Endometrium (tissue), 2 donors: ENCODE data around the gene BRCA2.
"Not testable (repeated sequence)": the region's sequence is repeated elsewhere in the genome, so short reads cannot be mapped to it uniquely, and the experiment has no call there.

Experiments used
- FAIRE-seq: peaks from 2 replicates; lab custom pipeline; 2012; peaks lifted over from hg19 to GRCh38; lab: Jason Lieb, UNC
- donor health status: control.
- donor health status: control.

The BRCA2 gene

GRCh38 chr13:32311188-32311897, 4.0 kb upstream of the BRCA2 start:
- no peak for FAIRE-seq

- FAIRE-seq, result no peak
Measured at GRCh38 chr13:32314271-32315237, 754 bp upstream of the BRCA2 start.

DNA sequence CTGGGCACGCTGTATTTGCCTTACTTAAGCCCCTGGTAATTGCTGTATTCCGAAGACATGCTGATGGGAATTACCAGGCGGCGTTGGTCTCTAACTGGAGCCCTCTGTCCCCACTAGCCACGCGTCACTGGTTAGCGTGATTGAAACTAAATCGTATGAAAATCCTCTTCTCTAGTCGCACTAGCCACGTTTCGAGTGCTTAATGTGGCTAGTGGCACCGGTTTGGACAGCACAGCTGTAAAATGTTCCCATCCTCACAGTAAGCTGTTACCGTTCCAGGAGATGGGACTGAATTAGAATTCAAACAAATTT, 676 bp downstream of the BRCA2 start:
- no peak for FAIRE-seq

DNA sequence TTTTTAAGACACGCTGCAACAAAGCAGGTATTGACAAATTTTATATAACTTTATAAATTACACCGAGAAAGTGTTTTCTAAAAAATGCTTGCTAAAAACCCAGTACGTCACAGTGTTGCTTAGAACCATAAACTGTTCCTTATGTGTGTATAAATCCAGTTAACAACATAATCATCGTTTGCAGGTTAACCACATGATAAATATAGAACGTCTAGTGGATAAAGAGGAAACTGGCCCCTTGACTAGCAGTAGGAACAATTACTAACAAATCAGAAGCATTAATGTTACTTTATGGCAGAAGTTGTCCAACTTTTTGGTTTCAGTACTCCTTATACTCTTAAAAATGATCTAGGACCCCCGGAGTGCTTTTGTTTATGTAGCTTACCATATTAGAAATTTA, 1.2 kb downstream of the BRCA2 start:
- no peak for FAIRE-seq

GRCh38 chr13:32317716-32318465, 2.6 kb downstream of the BRCA2 start:
- FAIRE-seq, result no peak

GRCh38 chr13:32320528-32320927, 5.2 kb downstream of the BRCA2 start:
- no peak for FAIRE-seq

GRCh38 chr13:32323912-32324311, 8.6 kb downstream of the BRCA2 start:
- no peak for FAIRE-seq

DNA sequence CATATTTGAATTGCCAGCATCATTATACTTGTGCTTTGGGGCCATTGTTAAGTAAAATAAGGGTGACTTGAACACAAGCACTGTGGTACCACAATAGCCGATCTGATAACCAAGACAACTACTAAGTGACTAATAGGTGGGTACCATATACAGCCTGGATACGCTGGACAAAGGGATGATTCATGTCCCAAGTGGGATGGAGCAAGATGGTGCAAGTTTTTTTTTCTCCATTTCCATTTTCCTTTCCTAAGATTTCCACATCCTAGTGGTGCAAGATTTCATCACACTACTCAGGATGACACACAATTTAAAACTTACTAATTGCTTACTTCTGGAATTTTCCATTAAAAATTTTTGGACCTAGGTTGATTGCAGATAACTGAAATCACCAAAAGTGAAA, 15.1 kb downstream of the BRCA2 start:
- no peak for FAIRE-seq

GRCh38 chr13:32334671-32335070, 19.4 kb downstream of the BRCA2 start:
- FAIRE-seq, result no peak

GRCh38 chr13:32340914-32341313, 25.6 kb downstream of the BRCA2 start:
- FAIRE-seq, result no peak

GRCh38 chr13:32347651-32348050, 32.3 kb downstream of the BRCA2 start:
- no peak for FAIRE-seq

DNA sequence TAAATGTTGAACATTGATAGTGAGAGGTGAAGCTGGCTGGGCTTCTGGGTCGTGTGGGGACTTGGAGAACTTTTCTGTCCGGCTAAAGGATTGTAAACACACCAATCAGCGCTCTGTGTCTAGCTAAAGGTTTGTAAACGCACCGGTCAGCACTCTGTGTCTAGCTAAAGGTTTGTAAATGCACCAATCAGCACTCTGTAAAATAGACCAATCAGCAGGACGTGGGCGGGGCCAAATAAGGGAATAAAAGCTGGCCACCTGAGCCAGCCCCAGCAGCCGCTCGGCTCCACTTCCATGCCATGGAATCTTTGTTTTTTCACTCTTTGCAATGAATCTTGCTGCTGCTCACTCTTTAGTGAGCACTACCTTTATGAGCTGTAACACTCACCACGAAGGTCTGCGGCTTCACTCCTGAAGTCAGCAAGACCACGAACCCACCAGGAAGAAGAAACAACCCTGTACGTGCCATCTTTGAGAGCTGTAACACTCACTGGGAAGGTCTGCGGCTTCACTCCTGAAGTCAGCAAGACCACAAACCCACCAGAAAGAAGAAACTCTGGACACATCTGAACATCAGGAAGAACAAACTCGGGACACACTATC, 35.6 kb downstream of the BRCA2 start:
- FAIRE-seq, result not testable (repeated sequence)

- FAIRE-seq, result no peak
Measured at GRCh38 chr13:32354040-32354439, 38.7 kb downstream of the BRCA2 start.

- FAIRE-seq, result not testable (repeated sequence)
Measured at GRCh38 chr13:32355935-32356334, 40.6 kb downstream of the BRCA2 start.

DNA sequence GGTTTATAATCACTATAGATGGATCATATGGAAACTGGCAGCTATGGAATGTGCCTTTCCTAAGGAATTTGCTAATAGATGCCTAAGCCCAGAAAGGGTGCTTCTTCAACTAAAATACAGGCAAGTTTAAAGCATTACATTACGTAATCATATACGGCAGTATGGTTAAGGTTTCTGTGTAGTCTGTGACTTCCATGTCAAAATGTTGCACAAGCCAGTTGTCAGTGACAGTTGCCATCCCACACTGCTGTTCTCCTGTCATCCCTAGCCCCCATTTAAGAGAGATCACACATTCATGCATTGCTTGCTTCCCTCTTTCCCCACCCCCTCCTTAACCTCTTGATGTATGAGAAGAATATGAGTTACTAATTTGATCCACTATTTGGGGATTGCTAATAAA, 47.3 kb downstream of the BRCA2 start:
- no peak for FAIRE-seq

DNA sequence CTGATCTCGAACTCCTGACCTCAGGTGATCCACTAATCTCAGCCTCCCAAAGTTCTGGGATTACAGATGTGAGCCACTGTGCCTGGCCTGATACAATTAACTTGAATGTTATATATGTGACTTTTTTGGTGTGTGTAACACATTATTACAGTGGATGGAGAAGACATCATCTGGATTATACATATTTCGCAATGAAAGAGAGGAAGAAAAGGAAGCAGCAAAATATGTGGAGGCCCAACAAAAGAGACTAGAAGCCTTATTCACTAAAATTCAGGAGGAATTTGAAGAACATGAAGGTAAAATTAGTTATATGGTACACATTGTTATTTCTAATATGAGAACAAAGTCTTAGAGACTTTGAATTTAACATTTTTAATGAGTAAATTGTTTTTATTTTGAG, 55.5 kb downstream of the BRCA2 start:
- no peak for FAIRE-seq

- FAIRE-seq, result no peak
Measured at GRCh38 chr13:32376642-32377415, 61.5 kb downstream of the BRCA2 start.

GRCh38 chr13:32378012-32378411, 62.7 kb downstream of the BRCA2 start:
- no peak for FAIRE-seq

GRCh38 chr13:32381539-32381938, 66.2 kb downstream of the BRCA2 start:
- no peak for FAIRE-seq

DNA sequence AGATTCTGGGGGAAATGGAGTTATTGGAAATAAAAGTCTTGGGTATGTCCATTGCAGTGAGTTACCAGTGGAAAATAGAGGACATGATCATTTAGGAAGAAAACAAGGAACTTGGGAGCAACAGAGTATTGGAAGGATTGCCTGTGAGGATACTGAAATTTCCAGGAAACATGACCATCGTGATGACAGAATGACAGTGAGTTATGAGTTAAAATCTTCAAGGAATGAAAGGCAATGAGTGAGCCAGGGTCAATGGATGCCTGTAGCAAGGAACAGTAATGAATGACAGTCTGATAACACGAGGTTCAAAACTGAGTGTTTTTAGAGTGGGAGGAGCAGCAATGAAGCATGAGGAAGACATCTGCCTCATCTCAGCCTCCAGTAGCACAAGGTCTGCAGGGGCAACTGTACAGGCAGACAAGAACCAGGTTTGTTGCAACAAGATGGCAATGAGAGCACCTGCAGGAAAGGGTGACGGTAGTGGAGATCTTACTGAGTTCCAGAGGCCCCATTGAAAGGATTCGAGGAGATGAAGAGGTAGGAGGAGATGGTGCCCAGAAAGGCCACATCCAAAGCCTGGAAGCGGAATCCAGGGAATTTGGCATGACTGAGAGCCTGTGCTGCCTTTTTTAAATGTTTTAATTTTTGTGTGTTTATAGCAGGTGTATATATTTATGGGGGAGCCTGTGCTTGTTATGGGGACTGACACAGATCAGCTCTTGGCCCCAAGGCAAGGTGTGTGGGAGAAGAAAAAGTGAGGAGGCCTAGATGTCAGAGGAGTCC, 68.7 kb downstream of the BRCA2 start:
- no peak for FAIRE-seq

- no peak for FAIRE-seq
Measured at GRCh38 chr13:32384702-32385101, 69.4 kb downstream of the BRCA2 start.
